Neutrophil (primary cell): ENCODE results near the gene PRSS12.

Source experiments
- H3K27ac ChIP-seq: fragments of 200-600 bp; sonication (generic); 2 replicates; pipeline ENCODE4 v1.5.1; 2016; ENCODE audit warnings: mild to moderate bottlenecking, moderate library complexity
- H3K27me3 ChIP-seq: fragments of 200-600 bp; sonication (generic); 2 replicates; pipeline ENCODE4 v1.6.0; 2016; ENCODE audit warnings: mild to moderate bottlenecking
- H3K36me3 ChIP-seq: fragments of 200-600 bp; sonication (generic); 2 replicates; pipeline ENCODE4 v1.5.1; 2017
- H3K4me1 ChIP-seq, 2 experiments: fragments of 200-600 bp in 1 of 2; sonication (generic) in 1 of 2; 1 replicate in 1 of 2; 2 replicates in 1 of 2; pipeline versions ENCODE4 v1.5.1 to v1.6.1; 2013 to 2016; ENCODE audit warnings: low read depth in 1 of 2, low read length in 1 of 2, mild to moderate bottlenecking in 1 of 2, moderate library complexity in 1 of 2; ENCODE audit not compliant: control insufficient read depth in 1 of 2, insufficient read depth in 1 of 2
- H3K4me3 ChIP-seq, 2 experiments: fragments of 200-600 bp in 1 of 2; sonication (generic) in 1 of 2; 1 replicate in 1 of 2; 2 replicates in 1 of 2; pipeline ENCODE4 v1.5.1; 2013 to 2016; ENCODE audit warnings: low read depth in 1 of 2, low read length in 1 of 2, mild to moderate bottlenecking in 1 of 2, moderate library complexity in 1 of 2
- H3K9me3 ChIP-seq: fragments of 200-600 bp; sonication (generic); 2 replicates; pipeline ENCODE4 v1.5.1; 2016
- TF ChIP-seq, protein P1 (sequence below): fragments of 200-600 bp; sonication (generic); IDR thresholded peaks from 2 replicates; pipeline ENCODE4 v1.5.1; 2016; ENCODE audit warnings: antibody characterized with exemption

PRSS12 gene

DNA sequence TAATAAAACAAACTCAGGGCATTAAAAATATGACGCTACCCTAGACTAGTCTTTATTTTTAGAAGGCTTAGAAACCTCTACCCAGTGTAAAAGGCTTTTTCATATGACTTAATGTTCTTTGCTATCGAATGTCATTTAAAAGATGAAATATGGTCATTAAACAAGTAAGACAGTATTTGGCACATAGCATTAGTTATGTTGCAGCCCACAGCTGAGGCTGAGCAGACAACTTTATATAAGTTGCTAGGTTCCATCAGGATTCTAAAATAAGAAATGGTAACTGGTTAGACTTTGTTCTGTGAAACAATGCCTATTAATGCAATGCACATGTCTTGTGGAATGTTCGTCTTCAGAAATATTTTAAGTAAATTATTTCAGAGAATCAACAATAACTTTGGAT, 10.4 kb upstream of the PRSS12 start:
- Histone ChIP-seq H3K4me3 (no peak overlapping the region), H3K9me3 (no peaks in the 10 kb centered on the region), H3K27ac (no peak overlapping the region), H3K27me3 (peaks cover under 1% of the 10 kb centered on the region), H3K36me3 (no peaks in the 10 kb centered on the region), H3K4me1 (no peaks in the 10 kb centered on the region)
- TF ChIP-seq, protein P1, sequence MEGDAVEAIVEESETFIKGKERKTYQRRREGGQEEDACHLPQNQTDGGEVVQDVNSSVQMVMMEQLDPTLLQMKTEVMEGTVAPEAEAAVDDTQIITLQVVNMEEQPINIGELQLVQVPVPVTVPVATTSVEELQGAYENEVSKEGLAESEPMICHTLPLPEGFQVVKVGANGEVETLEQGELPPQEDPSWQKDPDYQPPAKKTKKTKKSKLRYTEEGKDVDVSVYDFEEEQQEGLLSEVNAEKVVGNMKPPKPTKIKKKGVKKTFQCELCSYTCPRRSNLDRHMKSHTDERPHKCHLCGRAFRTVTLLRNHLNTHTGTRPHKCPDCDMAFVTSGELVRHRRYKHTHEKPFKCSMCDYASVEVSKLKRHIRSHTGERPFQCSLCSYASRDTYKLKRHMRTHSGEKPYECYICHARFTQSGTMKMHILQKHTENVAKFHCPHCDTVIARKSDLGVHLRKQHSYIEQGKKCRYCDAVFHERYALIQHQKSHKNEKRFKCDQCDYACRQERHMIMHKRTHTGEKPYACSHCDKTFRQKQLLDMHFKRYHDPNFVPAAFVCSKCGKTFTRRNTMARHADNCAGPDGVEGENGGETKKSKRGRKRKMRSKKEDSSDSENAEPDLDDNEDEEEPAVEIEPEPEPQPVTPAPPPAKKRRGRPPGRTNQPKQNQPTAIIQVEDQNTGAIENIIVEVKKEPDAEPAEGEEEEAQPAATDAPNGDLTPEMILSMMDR = no peak

DNA sequence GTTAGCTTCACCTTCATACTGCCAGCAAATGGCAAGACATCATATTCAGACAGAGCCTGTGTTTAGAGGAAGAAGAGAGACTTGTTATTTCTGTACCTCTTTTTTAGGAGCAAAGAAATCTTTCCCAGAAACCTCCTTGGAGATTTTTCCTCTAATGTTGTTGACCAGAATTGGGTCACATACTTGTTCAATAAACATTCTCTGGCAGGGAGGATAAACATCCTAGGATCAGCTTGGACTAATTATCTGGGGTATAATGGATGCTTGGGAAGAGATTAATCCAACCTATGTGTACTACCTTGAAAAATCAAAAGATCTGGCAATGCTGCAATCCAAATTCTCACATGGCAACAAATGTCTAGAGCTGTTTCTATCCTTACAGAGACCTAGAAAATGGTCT, 8.4 kb upstream of the PRSS12 start:
- TF ChIP-seq, protein P1 = no peak
- H3K4me3 ChIP-seq = no peak overlapping the region
- no peaks in the 10 kb centered on the region for H3K36me3 ChIP-seq
- peaks cover 20% of the 10 kb centered on the region for H3K27me3 ChIP-seq
- no peaks in the 10 kb centered on the region for H3K4me1 ChIP-seq
- H3K27ac ChIP-seq = no peak overlapping the region
- H3K9me3 ChIP-seq = no peaks in the 10 kb centered on the region

DNA sequence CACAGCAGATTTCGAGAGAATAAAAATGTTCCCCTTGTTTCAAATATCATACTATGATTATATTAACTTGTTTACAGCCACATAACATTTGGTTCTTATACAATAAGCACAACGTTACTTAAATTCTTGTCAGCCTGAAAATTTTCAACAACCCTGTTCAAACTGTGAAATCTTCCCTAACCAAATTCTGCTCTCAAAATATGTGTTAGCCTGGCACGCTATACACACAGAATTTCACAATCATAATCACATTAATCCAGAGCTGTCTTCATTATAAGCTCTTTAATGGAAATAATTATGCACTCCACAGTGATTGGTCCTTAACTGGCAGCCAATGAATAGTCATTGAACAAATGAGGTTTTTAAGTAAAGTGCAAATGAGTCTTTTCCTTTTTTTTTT, 7.3 kb upstream of the PRSS12 start:
- TF ChIP-seq, protein P1 = no peak
- H3K27me3 ChIP-seq = peaks cover 31% of the 10 kb centered on the region
- H3K4me3 ChIP-seq = no peak overlapping the region
- H3K4me1 ChIP-seq = no peaks in the 10 kb centered on the region
- no peaks in the 10 kb centered on the region for H3K9me3 ChIP-seq
- H3K27ac ChIP-seq = no peak overlapping the region
- H3K36me3 ChIP-seq = no peaks in the 10 kb centered on the region

DNA sequence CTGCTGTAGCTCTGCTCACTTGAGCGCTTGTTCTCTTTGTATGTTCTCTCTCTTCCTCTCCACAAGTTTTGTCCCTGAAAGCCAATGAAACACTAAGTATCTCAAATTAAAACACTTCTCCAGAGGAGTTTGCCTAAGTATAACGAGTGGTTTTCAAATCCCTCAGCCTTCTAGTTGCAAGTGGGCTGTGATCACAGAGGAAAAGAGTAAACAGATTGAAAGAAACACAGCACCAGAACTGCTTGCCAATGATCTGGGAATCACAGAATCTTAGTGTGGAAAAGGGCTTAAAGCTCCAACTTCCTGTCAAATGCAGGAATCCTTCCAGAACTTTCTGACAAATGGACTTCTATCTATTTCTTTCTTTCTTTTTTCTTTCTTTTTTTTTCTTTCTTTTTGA, 4.8 kb upstream of the PRSS12 start:
- H3K27me3 ChIP-seq = peaks cover 56% of the 10 kb centered on the region
- no peaks in the 10 kb centered on the region for H3K9me3 ChIP-seq
- H3K36me3 ChIP-seq = no peaks in the 10 kb centered on the region
- peaks cover 6 to 9% of the 10 kb centered on the region in 2 experiments for H3K4me1 ChIP-seq
- TF ChIP-seq, protein P1 = no peak
- no peak overlapping the region for H3K4me3 ChIP-seq
- no peak overlapping the region for H3K27ac ChIP-seq

DNA sequence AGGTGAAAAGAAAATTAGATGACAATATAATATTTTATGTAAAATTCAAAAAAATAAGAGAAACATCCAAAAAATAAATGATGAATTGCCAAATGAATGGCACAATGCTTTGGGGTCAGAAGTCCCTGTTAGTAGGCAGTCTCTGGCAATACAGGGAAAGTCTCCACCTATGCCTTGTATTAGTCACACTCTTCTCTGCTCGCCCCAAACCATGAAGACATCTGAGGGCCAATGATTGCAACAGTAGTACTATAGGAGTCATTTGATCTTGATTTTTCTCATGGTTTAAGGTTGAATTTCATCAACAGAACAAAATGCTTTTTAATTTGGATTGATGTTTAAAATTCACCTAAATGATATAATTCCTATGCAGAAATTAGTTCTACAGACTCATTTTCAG, 3.9 kb upstream of the PRSS12 start:
- Histone ChIP-seq H3K9me3 (no peaks in the 10 kb centered on the region), H3K36me3 (no peaks in the 10 kb centered on the region), H3K4me3 (no peak overlapping the region), H3K27me3 (peaks cover 65% of the 10 kb centered on the region), H3K4me1 (peaks cover 11 to 17% of the 10 kb centered on the region in 2 experiments), H3K27ac (no peak overlapping the region)
- TF ChIP-seq, protein P1 = no peak

DNA sequence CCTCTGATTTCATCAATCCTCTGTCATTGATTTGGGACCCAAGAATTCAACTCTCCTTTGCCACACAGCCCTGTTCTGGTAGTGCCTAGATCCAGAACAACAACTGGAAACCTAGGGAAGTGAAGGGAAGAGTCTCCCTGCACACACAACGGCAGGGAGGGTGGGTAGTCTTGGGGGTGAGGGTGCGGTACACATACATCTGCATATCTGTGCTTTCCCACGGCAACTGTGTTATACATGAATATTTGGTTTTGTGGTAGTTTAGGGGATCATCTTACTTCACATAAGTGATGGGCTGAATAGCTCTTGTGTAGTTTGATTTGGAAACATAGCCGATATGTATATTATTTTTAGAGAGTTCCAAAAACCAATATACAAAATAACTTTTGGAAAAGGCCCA, 3.3 kb upstream of the PRSS12 start:
- no peak overlapping the region for H3K27ac ChIP-seq
- no peaks in the 10 kb centered on the region for H3K36me3 ChIP-seq
- no peak overlapping the region for H3K4me3 ChIP-seq
- peaks cover 71% of the 10 kb centered on the region for H3K27me3 ChIP-seq
- H3K9me3 ChIP-seq = no peaks in the 10 kb centered on the region
- H3K4me1 ChIP-seq = peaks cover 12 to 17% of the 10 kb centered on the region in 2 experiments
- TF ChIP-seq, protein P1 = no peak
